ENCODE results near the gene FOLR3. TPM values are rescaled to one million over a fixed set of nuclear protein-coding genes. Genes with fewer than 3 reads are reported as not detected.

FOLR3 gene
- polyA plus RNA-seq, 3 donors = 2.2 to 3.0 (median 2.7) TPM

DNA sequence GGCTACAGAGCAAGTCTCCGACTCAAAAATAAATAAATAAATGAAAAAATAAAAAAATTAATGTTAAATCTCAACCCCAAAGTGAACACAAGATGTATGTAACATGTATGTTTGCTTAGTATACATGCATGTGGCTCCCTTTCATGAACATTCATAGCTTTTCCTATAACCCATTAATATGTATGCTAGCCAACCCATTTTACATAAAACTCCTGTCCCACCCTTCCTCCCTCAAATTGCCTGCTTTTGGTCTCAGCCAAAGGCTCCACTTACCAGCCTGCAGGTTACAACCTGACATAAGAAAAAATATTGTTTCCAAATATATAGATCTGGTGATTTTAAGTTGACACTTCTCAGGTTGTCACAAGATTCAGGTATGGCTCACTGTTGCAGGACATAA, 52.7 kb downstream of the FOLR3 start:
- no peak for DNase-seq (ENCODE audit: extremely low read depth in 1 of 11, low read depth in 9 of 11, low spot score in 4 of 11)

Other genes starting within 250 kb of the FOLR3 start
- 10 to 100 TPM in 1 of 3 donors, 1 to 10 TPM in 2; 6.6 to 10.8 (median 7.7) TPM for gene XNDC1N, start 207.1 kb upstream of the FOLR3 start, polyA plus RNA-seq (ENCODE audit: insufficient read length in 3 of 3)
- 10 to 100 TPM; 41.3 to 42.7 (median 41.9) TPM for gene RNF121, start 206.7 kb upstream of the FOLR3 start, polyA plus RNA-seq (ENCODE audit: insufficient read length in 3 of 3)
- gene IL18BP, start 136.8 kb upstream of the FOLR3 start, polyA plus RNA-seq (ENCODE audit: insufficient read length in 3 of 3) = 10 to 100 TPM in 1 of 3 donors, 1 to 10 TPM in 2; 8.8 to 13.0 (median 9.5) TPM
- gene NUMA1, start 55.2 kb upstream of the FOLR3 start, polyA plus RNA-seq (ENCODE audit: insufficient read length in 3 of 3) = 100 to 1,000 TPM; 251 to 339 (median 285) TPM
- 10 to 100 TPM; 25.1 to 30.4 (median 25.3) TPM for gene LRRC51, start 54.9 kb upstream of the FOLR3 start, polyA plus RNA-seq (ENCODE audit: insufficient read length in 3 of 3)
- gene LAMTOR1, start 32.4 kb upstream of the FOLR3 start, polyA plus RNA-seq (ENCODE audit: insufficient read length in 3 of 3) = 100 to 1,000 TPM; 115 to 126 (median 120) TPM
- gene TOMT, start 29.8 kb upstream of the FOLR3 start, polyA plus RNA-seq (ENCODE audit: insufficient read length in 3 of 3) = not detected
- 10 to 100 TPM; 41.2 to 61.9 (median 57.1) TPM for gene ANAPC15, start 23.0 kb upstream of the FOLR3 start, polyA plus RNA-seq (ENCODE audit: insufficient read length in 3 of 3)
- 10 to 100 TPM; 50.6 to 59.7 (median 51.1) TPM for gene FOLR1, start 56.4 kb downstream of the FOLR3 start, polyA plus RNA-seq (ENCODE audit: insufficient read length in 3 of 3)
- gene FOLR2, start 81.1 kb downstream of the FOLR3 start, polyA plus RNA-seq (ENCODE audit: insufficient read length in 3 of 3) = 10 to 100 TPM in 2 of 3 donors, 1 to 10 TPM in 1; 8.1 to 15.2 (median 10.7) TPM
- gene INPPL1, start 89.0 kb downstream of the FOLR3 start, polyA plus RNA-seq (ENCODE audit: insufficient read length in 3 of 3) = 100 to 1,000 TPM; 138 to 166 (median 157) TPM
- gene PHOX2A, start 108.5 kb downstream of the FOLR3 start, polyA plus RNA-seq (ENCODE audit: insufficient read length in 3 of 3) = under 1 TPM in 1 of 3 donors, not detected in 2; 0.22 TPM